NCI-H524 (cell line): Measurements from ENCODE around the gene NLRC4.
"Not testable (repeated sequence)": the region's sequence is repeated elsewhere in the genome, so short reads cannot be mapped to it uniquely, and the experiment has no call there.

Experiments
- DNase-seq, 2 experiments: peaks; one replicate each; lab custom pipeline; 2025; lab: John Stamatoyannopoulos, UW

The NLRC4 gene

GRCh38 chr2:32264422-32265105 lies at the start of gene NLRC4:
TSS of gene NLRC4 (minus strand) at chr2:32264886. CDS start at chr2:32256775, 8,111 bp downstream.
- no peak for DNase-seq

GRCh38 chr2:32310577-32310976 lies 45.9 kb upstream of the NLRC4 start:
- no peak for DNase-seq

GRCh38 chr2:32293966-32294562 lies 29.4 kb upstream of the NLRC4 start:
- DNase-seq: not testable (repeated sequence)

GRCh38 chr2:32293493-32293892 lies 28.8 kb upstream of the NLRC4 start:
- DNase-seq: not testable (repeated sequence)

GRCh38 chr2:32291746-32292145 lies 27.1 kb upstream of the NLRC4 start:
- no peak for DNase-seq

GRCh38 chr2:32290000-32290339 lies 25.3 kb upstream of the NLRC4 start:
- DNase-seq: no peak

GRCh38 chr2:32289165-32289999 lies 24.7 kb upstream of the NLRC4 start:
- DNase-seq: no peak

- no peak for DNase-seq
These were observed 19.6 kb upstream of the NLRC4 start for GRCh38 chr2:32284321-32284720.

- no peak for DNase-seq
These were observed 13.8 kb upstream of the NLRC4 start for GRCh38 chr2:32278478-32278853.

- peak; percentile 80 to 94 for DNase-seq
These were observed 13.2 kb upstream of the NLRC4 start, which contains the start of gene YIPF4 for GRCh38 chr2:32277674-32278477. TSS of gene YIPF4 (plus strand) at chr2:32277904. CDS start at chr2:32278156, 252 bp downstream.

GRCh38 chr2:32277363-32277673 lies 12.6 kb upstream of the NLRC4 start:
- no peak for DNase-seq

- not testable (repeated sequence) for DNase-seq
These were observed 11.1 kb upstream of the NLRC4 start for GRCh38 chr2:32275790-32276189.

GRCh38 chr2:32274289-32274688 lies 9.6 kb upstream of the NLRC4 start:
- DNase-seq: no peak

- no peak for DNase-seq
These were observed 7.6 kb upstream of the NLRC4 start for GRCh38 chr2:32272279-32272678.

GRCh38 chr2:32271063-32271462 lies 6.4 kb upstream of the NLRC4 start:
- DNase-seq: no peak

GRCh38 chr2:32262105-32262504 lies 2.6 kb downstream of the NLRC4 start:
- DNase-seq: no peak

GRCh38 chr2:32260376-32260775 lies 4.3 kb downstream of the NLRC4 start:
- DNase-seq: no peak

- no peak for DNase-seq
These were observed 6.4 kb downstream of the NLRC4 start for GRCh38 chr2:32258242-32258641.

GRCh38 chr2:32250290-32250689 lies 14.4 kb downstream of the NLRC4 start:
- no peak for DNase-seq

GRCh38 chr2:32249731-32250236 lies 14.9 kb downstream of the NLRC4 start:
- no peak for DNase-seq

GRCh38 chr2:32248299-32248698 lies 16.4 kb downstream of the NLRC4 start:
- no peak for DNase-seq

- DNase-seq: no peak
These were observed 17.8 kb downstream of the NLRC4 start for GRCh38 chr2:32246911-32247310.
